Fibroblast of skin of abdomen (primary cell): ENCODE measurements around the gene ALOX5.

Experiments
- DNase-seq: peaks from one replicate; pipeline ENCODE4 v3.0.0-alpha.2; 2013

Gene ALOX5

DNA sequence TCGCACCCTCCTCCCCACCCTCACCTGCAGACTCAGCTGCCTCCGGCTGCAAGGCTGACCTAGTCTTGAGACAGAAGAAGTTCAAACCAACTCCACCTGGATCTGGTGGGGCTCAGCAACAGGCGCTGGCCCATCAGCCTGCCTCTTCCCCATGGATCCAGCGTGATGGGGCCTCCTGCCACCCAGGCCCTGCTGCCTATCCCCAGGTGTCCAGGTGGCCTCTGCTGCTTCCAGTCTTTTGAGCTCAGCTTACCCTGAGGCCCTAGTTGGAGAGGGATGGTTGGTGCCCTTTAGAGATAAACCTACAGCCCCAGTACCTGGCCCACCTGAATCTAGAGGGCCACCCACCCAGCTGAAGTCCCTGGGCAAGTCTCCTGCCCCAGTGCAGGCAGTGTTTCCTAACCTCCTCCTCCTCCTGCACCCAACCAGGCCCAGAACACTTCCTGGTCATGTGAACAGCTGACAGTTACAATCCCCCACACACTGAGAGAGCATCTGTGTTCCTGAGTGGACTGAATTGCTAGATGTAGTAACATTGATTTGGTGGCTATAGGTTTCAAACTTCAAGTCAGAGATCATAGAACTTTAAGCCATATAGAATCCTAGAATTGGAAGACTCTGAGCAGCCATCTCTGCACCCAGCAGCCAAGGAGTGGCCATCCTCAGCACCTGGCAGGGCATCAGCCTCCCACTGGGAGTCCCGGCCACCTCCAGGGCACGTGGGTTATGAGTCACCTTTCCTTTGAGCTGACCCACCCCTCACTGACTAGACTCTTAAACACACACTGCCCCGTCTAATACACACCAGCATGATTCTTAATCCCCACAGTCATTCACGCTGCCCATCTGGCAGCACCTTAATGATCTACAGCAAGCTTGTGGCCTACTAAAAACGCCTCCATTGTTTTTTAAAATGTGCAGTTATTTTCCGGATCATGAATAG is 51.9 kb downstream of the ALOX5 start:
- DNase-seq, result no peak

DNA sequence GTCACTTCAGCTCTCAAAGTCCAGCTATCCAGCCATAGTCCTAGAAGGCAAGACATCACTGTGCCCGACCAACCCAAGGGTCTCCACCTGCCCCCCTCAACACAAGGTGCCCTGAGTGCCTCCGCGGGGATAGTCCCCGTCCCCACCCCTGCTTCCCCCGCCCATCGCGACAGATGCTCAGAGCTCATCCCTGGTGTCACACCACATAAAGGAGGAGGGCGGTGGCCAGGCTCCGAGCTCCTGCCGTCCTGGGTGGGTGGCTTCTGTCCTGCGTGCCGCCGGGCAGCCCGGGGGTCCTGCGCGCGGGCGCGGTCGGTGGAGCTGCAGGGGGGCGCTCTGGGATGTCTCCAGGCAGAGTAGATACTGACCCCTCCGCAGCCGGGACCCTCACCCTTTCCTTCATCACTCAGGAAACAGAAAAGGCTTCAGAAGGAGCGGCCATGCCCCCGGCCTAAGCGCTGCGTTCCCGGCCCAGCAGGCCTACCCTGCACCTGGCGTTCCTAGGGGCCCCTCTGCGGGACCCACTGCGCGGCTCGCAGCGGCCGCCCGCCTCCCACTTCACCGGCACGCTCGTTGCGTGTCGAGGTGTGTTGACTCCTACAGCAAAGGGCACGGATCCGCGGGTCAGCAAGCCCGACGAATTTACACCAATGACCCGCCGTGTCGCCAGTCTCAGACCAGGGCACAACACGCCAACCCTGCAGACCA is 53.4 kb downstream of the ALOX5 start:
- DNase-seq, result no peak

DNA sequence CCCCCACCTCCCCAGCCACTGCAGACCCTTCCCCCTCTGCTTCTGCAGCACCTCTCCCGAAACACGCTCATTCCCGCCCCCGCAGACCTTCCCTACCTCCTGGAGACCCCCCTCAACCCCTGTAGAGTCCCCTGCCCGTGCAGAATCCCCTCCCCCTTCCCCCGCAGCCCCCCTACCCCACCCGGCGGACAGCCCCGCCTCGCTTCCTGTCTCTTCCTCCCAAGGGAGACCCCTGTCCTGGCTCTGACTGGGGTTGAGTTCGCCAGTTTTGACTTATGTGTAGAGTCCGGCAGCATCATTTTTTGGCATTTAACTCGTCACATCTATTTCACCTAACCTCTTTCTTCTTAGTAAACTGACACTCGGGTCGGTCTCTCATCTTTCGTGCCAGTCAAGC is 54.0 kb downstream of the ALOX5 start:
- DNase-seq, result no peak

DNA sequence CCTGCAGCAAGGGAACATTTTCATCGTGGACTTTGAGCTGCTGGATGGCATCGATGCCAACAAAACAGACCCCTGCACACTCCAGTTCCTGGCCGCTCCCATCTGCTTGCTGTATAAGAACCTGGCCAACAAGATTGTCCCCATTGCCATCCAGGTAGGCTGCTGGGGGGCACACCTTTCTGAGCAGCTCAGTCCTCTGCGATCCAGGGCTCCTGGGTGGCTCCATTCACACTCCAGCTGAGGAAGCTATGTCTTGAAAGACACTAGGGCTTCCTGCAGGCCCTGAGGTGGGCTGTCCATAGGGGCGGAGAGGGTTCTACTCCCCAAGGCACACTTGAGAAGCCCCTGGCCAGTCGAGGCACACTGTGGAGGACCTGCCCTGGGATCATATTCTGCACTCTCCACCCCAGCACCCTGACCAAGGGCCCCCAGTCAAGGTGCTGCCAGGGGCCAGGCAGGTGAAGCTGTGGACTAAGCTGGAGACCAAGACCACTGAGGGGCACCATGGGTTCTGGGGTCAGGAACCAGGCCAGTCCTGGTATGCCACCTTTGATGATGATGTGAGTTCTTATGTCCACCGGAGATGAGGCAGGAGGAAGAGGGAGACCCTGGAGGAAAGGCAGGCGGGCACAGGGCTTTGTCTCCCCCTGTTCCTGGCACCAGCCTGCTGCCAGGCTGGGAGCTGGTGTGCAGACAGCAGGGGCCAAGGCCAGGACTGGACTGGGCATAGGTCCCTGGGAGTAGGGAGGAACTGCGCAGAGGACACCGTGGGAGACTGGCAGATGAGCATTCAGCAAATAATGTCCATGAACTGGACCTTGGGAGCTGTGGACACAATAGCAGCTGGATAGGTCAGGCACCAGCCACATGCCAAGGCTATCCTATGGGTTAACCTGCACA is 54.8 kb downstream of the ALOX5 start:
- no peak for DNase-seq

DNA sequence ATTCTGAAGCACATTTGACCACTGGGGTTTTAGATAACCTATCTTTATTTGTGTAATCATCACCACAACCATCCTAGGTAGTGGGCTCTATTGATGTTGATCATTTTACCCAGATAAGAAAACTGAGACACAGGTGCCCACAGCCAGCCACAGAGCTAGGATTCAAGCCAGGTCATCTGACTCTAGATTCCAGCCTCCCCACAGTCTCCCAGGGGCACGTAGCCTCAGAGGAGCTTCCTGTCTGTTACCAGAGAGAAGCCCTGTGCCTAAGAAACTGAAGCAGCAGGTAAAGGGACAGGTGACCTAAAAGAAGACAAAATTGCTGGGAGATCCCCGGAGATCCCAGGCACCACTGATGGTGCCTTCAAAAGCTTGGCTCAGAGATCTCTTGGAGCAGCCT is 55.8 kb downstream of the ALOX5 start:
- no peak for DNase-seq

DNA sequence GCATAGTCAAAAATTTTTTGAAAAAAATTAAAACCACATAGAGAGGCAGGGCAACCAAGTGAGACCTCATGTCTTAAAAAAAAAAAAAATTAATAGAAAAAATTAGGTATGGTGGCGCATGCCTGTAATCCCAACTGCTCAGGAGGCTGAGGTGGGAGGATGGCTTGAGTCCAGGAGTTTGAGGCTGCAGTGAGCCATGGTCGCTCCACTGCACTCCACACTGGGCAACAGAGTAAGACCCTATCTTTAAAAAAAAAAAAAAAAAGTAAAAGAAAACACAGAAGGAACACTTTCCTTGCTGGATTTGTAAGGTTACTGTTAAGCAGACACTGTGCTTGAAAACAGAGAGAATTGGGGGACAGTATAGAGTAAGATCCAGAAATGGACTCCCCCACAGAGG is 58.1 kb downstream of the ALOX5 start:
- no peak for DNase-seq

DNA sequence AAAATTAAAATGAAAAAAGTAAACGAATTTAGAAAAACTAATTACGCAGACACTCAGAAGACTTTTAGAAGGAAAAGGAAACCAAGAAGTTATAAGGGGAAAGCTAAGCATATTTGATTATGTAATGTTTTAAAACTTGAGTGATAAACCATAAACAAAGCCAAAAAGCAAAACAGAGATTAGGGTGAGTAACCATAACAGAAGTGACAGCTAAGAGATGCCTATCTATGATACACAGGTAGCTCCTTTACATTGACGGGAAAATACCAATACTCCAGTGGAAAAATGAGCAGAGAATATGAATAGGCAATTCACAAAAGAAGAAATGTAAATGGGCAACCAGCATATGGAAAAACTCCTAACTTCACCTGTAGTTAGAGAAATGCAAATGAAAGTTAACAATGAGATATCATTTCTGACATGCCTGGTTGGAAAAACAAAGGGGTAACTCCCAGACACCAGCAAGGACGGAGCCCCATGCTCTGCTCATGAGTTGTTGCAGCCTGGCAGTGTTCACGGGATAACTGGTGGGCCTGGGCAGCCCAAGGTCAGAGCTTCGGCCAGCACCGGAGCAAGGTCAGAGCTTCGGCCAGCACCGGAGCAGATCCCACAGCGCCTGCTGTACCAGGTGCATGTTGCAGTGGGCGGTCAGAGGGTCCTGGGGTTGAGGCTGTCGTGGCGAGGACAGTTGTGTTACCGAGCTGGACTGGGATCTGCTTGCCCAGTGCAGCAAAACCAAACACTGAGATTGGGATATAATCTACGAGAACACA is 58.9 kb downstream of the ALOX5 start:
- DNase-seq, result no peak

DNA sequence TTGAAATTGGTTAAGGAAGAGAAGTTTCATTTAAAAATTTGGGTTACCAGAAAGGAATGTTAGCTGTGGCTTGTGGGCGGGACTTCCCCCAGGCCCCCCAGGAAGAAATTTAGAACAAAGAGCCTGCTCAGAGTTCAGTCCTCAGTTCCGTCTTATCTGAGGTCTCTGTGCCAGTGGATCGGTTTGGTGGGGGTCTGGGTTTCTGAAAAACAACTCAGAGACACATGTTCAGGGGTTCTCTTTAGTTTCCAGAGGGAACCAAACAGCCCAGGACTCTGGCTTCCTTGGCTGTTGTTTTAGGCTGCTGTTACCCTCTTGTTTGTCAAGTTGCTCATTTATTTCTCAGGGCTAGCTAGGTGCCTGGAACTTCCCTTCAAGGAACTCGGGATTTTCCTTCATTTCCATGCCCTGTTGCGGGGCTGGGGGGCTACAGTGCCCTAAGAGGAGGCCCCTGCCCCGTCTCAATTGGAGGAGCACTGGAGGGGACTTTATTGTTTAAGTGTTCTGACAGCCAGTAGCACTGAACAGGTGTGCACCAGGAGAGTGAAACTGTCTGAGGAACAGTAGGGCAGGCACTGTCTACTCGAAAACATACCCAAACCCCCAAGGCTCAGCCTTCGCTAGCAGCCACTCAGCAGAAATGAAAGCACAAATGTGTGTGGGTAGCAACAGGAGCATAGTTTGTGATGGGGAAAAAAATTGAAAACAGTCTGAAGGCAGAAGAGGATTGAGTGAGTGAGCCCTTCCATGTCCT is 59.9 kb downstream of the ALOX5 start:
- no peak for DNase-seq

DNA sequence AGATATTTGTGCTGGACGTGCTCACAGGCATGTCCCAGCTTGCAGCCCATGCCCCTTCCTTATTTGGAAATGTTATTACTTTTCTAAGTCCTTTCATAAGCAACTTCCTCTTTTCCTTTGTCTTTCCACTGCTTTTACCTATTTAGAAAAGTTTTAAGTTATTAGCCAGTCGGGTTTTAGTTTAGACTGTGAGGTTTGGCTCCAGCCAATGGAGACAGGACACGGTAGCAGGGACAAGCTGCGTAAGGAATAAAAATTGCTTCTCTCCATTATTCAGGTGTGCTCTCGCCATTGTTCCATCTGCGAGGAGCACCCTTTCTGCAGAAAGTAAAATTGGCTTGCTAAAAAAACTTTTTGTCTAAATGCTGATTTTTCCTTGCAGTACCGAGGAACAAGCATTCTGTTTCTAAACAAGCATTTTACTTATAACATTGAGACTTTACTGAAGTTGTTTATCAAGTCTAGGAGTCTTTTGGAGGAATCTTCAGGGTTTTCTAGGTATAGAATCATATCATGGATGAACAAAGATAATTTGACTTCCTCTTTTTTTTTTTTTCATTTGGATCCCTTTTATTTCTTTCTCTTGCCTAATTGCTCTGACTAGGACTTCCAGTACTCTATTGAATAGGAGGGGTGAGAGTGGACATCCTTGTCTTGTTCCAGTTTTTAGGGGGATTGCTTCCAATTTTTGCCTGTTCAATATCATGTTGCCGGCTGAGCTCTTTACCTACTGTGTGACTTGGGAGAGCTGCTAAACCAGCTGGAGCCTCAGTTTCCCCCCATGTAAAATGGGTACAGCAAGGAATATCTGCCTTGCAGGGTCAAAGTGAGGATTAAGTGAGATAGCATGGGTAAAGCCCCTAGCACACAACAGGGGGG is 63.8 kb downstream of the ALOX5 start:
- DNase-seq, result no peak

DNA sequence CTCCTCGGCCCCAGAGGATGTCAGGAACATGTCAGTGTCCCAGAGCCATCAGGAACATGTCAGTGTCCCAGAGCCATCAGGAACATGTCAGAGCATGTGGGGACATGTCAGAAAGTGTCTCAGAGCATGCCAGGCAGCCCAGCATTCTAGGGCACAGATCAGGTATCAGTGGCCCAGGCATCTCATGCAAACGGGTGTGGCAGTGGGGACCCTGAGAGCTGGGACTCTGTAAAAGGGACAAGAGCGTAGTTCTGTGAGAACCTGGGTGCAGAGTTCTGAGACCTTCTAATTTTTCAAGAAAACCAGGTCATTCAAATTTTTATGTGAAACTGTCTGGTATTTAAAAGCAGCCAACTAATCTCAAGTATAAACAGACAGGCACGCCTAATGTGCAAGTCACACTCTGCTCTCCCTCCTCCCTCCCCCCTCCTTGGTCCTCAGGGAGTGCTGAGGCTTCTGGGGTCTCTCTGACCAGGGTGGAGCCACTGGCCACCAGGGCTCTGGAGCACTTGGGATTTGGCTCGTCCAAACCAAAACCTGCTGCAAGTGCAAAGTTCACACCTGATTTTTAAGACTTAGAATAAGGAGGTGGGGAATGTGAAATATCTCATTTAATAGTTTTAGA is 64.6 kb downstream of the ALOX5 start:
- no peak for DNase-seq

DNA sequence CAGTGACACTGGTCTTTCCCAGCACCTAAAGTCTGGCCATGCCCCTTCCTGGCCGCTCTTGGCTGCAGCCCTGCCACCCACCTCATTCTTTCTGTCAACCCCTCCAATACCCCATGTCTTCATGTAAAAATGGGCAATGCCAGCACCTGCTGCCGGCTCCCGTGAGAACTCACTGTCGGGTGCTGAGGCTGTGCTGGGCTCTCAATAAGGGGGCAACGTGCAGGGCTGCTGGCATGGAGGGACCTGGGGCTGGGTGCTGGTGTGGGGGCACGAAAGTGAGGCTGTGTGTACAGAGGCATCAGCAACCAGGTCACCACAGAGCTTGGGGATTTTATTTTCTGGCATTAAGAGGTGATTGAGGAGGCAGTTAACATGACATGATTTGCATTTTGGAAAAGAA is 65.3 kb downstream of the ALOX5 start:
- no peak for DNase-seq

DNA sequence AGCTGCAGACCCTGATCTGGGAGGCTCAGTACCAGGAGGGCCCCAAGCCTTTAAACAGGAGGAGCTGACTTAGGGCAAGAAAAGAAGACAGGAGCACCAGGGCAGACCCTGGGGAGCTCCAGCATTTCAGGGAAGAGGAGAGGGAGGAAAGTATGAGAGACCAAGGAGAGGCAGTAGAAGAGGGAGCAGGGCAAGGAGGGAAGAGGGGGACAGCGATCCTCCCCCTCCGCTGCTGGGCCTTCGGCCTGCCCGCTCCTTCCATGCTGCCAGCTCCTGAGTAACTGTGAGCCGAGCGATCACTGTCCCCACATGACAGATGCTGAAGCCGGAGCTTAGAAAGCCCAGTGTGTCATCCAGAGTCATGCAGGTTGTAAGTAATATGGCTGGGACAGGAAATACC is 65.9 kb downstream of the ALOX5 start:
- no peak for DNase-seq

DNA sequence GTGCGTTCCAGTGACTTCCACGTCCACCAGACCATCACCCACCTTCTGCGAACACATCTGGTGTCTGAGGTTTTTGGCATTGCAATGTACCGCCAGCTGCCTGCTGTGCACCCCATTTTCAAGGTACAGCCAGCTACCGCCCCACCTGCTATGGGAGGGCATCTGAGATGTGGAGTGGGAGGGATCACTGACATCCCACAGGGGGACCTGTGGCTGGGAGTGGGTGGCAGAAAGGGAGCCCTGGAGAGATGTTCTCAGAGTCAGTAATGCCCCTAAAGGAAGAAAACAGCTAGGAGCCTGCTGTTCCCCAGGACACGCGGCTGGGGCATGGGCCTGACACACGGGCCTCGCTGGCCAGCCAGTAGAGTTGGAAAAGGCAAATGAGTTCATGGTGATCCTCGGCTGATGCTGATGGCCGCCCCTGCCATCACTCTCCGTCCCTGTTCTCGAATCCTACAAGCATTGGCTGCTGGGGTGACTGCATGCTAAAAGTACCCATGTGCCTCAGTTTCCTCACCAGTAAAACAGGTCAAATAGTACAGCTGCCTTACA is 66.6 kb downstream of the ALOX5 start:
- no peak for DNase-seq

DNA sequence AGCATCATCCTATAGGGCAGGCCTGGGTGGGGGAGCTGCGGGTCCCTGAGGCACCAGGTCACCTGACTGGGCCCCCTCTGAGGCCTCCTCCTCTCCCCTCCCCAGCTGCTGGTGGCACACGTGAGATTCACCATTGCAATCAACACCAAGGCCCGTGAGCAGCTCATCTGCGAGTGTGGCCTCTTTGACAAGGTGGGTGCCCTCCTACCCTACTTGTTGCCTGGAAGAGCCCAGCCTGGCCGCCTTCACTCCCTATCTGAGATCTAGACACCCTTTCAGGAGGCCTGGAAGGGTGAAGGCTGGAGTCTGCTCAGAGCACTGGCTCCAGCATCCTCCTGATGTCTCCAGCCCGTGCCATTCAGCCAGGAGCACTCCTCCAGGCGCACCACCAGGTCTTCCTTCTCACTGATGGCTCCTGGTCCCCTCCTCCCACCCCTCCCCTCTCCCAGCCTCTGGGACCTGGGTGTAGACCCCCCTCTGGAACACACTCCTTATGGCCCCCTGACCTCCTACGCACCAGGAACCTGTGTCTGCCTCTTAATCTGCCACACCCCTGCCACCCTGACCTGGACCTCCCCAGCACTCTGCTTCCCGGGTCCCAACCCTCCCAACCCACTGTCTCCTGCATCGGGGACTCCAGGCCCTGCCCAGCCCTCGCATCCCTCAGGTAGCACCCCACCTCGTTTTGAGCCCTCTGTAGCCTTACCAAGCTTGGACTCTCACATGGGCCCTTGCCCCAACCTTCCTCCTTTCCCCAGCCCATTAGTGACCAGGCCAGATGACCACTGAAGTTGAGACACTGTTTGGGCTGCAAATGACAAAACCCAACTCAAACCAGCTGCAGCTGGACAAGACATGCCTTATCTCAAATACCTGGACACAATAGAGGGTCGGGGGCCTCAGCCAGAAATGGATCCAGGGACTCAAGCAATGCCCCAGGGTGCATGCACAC is 67.5 kb downstream of the ALOX5 start:
- DNase-seq, result no peak

DNA sequence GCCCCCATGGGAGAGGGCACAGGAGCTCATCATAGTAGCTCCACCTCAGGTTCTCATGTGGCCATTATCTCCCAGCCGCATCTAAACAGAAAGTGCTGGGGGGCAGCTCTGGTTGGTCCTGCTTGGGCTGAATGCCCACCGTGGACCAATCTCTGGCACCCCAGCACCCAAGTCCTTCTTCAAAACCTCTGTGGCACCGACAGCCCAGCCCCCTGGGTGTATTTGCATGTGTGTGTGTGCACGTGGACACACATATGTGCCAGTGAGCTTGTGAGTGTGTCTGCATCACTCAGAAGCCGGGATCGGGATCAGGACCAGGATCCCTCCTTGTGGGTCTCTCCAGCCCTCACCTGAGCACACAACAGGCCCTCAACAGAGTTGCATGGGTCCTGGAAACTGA is 68.2 kb downstream of the ALOX5 start:
- DNase-seq, result no peak

DNA sequence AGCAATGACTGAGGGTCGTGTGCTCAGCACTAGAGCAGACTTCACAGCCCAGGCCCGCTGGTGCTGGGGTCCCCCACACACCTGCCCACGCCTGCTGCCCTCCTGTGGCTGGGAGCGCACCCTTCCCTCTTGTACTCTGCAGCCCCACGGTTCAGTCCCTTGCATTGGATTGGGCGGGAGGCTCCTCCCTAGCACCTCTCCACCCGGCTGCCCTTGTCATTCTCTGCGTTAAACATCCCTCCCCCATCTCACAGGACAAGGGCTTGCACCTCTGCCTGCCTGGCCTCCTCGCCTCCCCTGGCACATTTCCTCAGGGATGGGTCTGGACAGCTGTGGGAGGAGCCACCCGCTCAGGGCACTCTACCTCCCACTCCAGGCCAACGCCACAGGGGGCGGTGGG is 68.6 kb downstream of the ALOX5 start:
- no peak for DNase-seq

DNA sequence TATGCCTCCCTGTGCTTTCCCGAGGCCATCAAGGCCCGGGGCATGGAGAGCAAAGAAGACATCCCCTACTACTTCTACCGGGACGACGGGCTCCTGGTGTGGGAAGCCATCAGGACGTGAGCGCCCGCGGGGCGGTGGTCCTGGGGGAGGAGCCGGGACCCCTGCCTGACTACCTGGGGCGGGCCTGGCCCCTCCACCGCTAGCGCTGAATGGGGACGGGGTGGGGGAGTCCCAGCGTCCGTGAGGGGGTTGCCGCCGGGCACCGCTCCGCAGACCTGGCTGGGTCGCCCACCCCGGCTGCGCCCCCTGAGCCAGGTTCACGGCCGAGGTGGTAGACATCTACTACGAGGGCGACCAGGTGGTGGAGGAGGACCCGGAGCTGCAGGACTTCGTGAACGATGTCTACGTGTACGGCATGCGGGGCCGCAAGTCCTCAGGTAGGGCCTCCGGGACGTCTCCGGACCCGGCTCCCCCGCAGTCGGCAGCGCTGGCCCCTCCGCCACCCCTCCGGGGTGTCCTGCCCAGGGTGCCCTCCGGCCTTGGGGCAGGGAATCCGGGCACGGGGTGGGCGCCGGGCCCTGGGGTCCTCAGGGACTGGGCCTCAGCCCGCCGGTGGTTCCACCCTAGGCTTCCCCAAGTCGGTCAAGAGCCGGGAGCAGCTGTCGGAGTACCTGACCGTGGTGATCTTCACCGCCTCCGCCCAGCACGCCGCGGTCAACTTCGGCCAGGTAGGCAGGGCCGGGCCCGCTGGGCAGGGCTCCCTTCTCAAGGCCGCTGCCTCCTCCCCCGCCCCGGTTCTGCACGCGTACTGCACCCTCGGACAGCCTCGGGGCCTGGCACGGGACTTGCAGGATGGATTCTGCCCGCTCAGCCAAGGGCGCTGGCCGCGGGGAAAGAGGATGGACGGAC is 69.3 kb downstream of the ALOX5 start:
- DNase-seq, result no peak
